ENCODE data around the gene IGF2. TPM values are rescaled to one million over a fixed set of nuclear protein-coding genes. Genes with fewer than 3 reads are reported as not detected.

The IGF2 gene
- total RNA-seq, 1 experiment from 2014 or later, result 5.0 TPM

DNA sequence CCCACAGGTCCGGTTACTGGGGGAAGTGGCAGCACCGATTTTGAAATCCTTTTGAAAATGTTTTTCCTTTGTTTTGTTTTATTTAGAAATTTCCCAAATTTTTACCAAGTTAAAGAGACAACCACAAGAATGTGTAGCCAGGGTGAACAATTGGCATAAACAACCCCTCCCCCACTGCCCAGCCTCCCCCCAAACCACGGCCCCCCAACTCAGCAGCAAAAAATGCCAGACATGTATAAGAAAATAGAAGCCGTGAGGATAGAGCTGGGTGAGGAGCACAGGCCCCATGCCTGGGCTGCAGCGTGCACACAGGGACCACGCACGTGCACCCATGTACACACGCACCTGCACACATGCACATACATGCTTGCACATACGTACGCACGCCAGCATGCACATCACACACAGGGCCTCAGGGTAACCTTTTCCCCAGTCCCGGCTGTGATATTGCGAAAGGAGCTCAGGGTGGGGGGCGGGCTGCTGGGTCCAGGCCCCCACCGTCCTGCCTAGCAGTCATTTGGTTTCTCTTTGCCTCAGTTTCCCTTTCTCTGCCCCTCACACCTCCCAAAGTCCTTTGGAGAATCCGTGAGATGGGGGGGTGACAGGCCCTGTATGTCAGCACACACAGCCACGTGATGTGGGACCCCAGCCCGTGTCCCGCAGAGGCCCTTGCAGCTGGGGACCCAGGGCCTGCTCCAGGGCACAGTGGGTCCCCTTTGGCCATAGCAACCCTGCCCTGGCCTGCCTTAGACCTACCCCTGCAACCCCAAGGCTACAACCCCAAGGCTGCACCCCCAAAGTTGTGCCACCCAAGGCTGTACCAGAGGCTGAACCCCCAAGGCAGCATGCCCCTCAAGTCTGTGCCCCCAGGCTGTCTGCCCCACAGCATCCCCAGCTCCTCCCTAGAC, 42.9 kb downstream of the IGF2 start:
- CTCF ChIA-PET, result no interaction called here
- H3K27ac ChIP-seq (ENCODE audit: low read length), result no peak overlapping the region

GRCh38 chr11:2095542-2095941, 43.6 kb downstream of the IGF2 start:
- no peak for TF ChIP-seq EZH2 (IDR thresholded peaks at IDR 0.05; ENCODE audit: low read length, unreplicated experiment)
- TF ChIP-seq EZH2phosphoT487 (IDR thresholded peaks at IDR 0.05; ENCODE audit: borderline replicate concordance, low read length), result no peak
- TF ChIP-seq, protein P1, sequence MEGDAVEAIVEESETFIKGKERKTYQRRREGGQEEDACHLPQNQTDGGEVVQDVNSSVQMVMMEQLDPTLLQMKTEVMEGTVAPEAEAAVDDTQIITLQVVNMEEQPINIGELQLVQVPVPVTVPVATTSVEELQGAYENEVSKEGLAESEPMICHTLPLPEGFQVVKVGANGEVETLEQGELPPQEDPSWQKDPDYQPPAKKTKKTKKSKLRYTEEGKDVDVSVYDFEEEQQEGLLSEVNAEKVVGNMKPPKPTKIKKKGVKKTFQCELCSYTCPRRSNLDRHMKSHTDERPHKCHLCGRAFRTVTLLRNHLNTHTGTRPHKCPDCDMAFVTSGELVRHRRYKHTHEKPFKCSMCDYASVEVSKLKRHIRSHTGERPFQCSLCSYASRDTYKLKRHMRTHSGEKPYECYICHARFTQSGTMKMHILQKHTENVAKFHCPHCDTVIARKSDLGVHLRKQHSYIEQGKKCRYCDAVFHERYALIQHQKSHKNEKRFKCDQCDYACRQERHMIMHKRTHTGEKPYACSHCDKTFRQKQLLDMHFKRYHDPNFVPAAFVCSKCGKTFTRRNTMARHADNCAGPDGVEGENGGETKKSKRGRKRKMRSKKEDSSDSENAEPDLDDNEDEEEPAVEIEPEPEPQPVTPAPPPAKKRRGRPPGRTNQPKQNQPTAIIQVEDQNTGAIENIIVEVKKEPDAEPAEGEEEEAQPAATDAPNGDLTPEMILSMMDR (conservative IDR thresholded peaks at IDR 0.05; ENCODE audit: low read depth, low read length), result no peak
- ATAC-seq (no peak), DNase-seq (no peak)
- H3K9me3 ChIP-seq (ENCODE audit: low read length), result no peaks in the 10 kb centered on the region
- BruUV-seq (replicated peaks), result no TSS peak
- H4K20me1 ChIP-seq (ENCODE audit: low read length), result no peaks in the 10 kb centered on the region
- ChIA-PET CTCF (no interaction called here), POLR2A (ENCODE audit: unreplicated experiment) (no interaction called here)
- no peak overlapping the region for H3K27ac ChIP-seq (ENCODE audit: low read length)
- H3K4me1 ChIP-seq (ENCODE audit: insufficient read depth, low read length), result peaks cover 39% of the 10 kb centered on the region
- no peak overlapping the region for H3K4me2 ChIP-seq (ENCODE audit: low read length)
- H3K4me3 ChIP-seq (ENCODE audit: low read length), result no peak overlapping the region
- H3K9me2 ChIP-seq (replicated peaks; ENCODE audit: low read length), result no peaks in the 10 kb centered on the region
- no peaks in the 10 kb centered on the region for H3K36me3 ChIP-seq (ENCODE audit: low read depth, low read length)
- H3F3A ChIP-seq (ENCODE audit: low read length, unreplicated experiment), result no peaks in the 10 kb centered on the region
- H2AFZ ChIP-seq (ENCODE audit: low read length), result no peak overlapping the region
- H3K9ac ChIP-seq (ENCODE audit: low read length), result no peak overlapping the region
- no peaks in the 10 kb centered on the region for H3K79me2 ChIP-seq (ENCODE audit: low read length)
- intact Hi-C loops (cut with micrococcal nuclease), result no loop called here
- H3K27me3 ChIP-seq (ENCODE audit: low read length), result no peaks in the 10 kb centered on the region

More for the DNA sequence above, 42.9 kb downstream of the IGF2 start:
- TF ChIP-seq, protein P1 (conservative IDR thresholded peaks at IDR 0.05; ENCODE audit: low read depth, low read length), result no peak
- TF ChIP-seq EZH2phosphoT487 (IDR thresholded peaks at IDR 0.05; ENCODE audit: borderline replicate concordance, low read length), result no peak
- TF ChIP-seq EZH2 (IDR thresholded peaks at IDR 0.05; ENCODE audit: low read length, unreplicated experiment), result no peak
- Histone ChIP-seq H3K4me3 (ENCODE audit: low read length) (no peak overlapping the region), H3K9me2 (replicated peaks; ENCODE audit: low read length) (no peaks in the 10 kb centered on the region), H2AFZ (ENCODE audit: low read length) (no peak overlapping the region), H3K4me1 (ENCODE audit: insufficient read depth, low read length) (peaks cover 39% of the 10 kb centered on the region), H3F3A (ENCODE audit: low read length, unreplicated experiment) (no peaks in the 10 kb centered on the region), H3K79me2 (ENCODE audit: low read length) (no peaks in the 10 kb centered on the region), H3K36me3 (ENCODE audit: low read depth, low read length) (no peaks in the 10 kb centered on the region), H4K20me1 (ENCODE audit: low read length) (no peaks in the 10 kb centered on the region), H3K9ac (ENCODE audit: low read length) (no peak overlapping the region), H3K9me3 (ENCODE audit: low read length) (no peaks in the 10 kb centered on the region), H3K27me3 (ENCODE audit: low read length) (no peaks in the 10 kb centered on the region), H3K4me2 (ENCODE audit: low read length) (no peak overlapping the region)
- no peak for DNase-seq
- POLR2A ChIA-PET (ENCODE audit: unreplicated experiment), result no interaction called here
- intact Hi-C loops (cut with micrococcal nuclease), result no loop called here
- no peak for ATAC-seq
- no TSS peak for BruUV-seq (replicated peaks)

DNA sequence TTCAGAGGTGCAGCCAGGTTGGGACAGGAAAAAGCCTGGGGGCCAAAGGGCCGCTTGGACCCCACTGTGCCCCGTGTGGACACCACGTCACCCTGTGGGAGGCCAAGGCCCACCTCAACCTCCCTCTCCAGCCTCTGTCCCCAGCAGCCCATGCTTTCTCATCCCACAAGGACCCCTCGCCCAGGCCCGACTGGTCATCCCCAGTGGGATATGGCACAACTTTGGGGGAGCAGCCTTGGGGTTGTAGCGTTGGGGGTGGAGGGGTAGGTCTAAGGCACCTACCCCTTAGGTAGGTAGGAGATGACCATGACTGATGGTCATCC, 44.0 kb downstream of the IGF2 start:
- Histone ChIP-seq H3K4me1 (ENCODE audit: insufficient read depth, low read length) (peaks cover 38% of the 10 kb centered on the region), H3K27me3 (ENCODE audit: low read length) (no peaks in the 10 kb centered on the region), H3K9me2 (replicated peaks; ENCODE audit: low read length) (no peaks in the 10 kb centered on the region), H3K4me3 (ENCODE audit: low read length) (no peak overlapping the region), H3K27ac (ENCODE audit: low read length) (no peak overlapping the region), H3F3A (ENCODE audit: low read length, unreplicated experiment) (no peaks in the 10 kb centered on the region), H3K4me2 (ENCODE audit: low read length) (no peak overlapping the region), H3K9ac (ENCODE audit: low read length) (no peak overlapping the region), H4K20me1 (ENCODE audit: low read length) (no peaks in the 10 kb centered on the region), H2AFZ (ENCODE audit: low read length) (no peak overlapping the region), H3K79me2 (ENCODE audit: low read length) (no peaks in the 10 kb centered on the region), H3K9me3 (ENCODE audit: low read length) (no peaks in the 10 kb centered on the region), H3K36me3 (ENCODE audit: low read depth, low read length) (no peaks in the 10 kb centered on the region)
- DNase-seq, result no peak
- no peak for TF ChIP-seq EZH2phosphoT487 (IDR thresholded peaks at IDR 0.05; ENCODE audit: borderline replicate concordance, low read length)
- TF ChIP-seq, protein P1 (conservative IDR thresholded peaks at IDR 0.05; ENCODE audit: low read depth, low read length), result no peak
- TF ChIP-seq EZH2 (IDR thresholded peaks at IDR 0.05; ENCODE audit: low read length, unreplicated experiment), result no peak
- no peak for ATAC-seq
- BruUV-seq (replicated peaks), result no TSS peak
- ChIA-PET CTCF (no interaction called here), POLR2A (ENCODE audit: unreplicated experiment) (no interaction called here)
- intact Hi-C loops (cut with micrococcal nuclease), result no loop called here

Measured in PC-3 (cell line).